Stimulated activated naive CD4-positive, alpha-beta T cell treated with Interleukin-2 at 50 U/mL for 16 hours (primary cell): Measurements from ENCODE around the gene PLAC9.

Source experiments
- DNase-seq: peaks from one replicate; lab custom pipeline; 2025; lab: John Stamatoyannopoulos, UW

The PLAC9 gene

GRCh38 chr10:80160361-80161320, 28.1 kb downstream of the PLAC9 start:
- DNase-seq: no peak

- no peak for DNase-seq
Measured at GRCh38 chr10:80161321-80162083, 29.0 kb downstream of the PLAC9 start.

- no peak for DNase-seq
Measured at GRCh38 chr10:80163741-80164341, 31.3 kb downstream of the PLAC9 start.

- DNase-seq: no peak
Measured at GRCh38 chr10:80164596-80164995, 32.1 kb downstream of the PLAC9 start.

- DNase-seq: no peak
Measured at GRCh38 chr10:80165173-80165572, 32.6 kb downstream of the PLAC9 start.

- no peak for DNase-seq
Measured at GRCh38 chr10:80166581-80167470, 34.3 kb downstream of the PLAC9 start.

GRCh38 chr10:80167471-80168161, 35.1 kb downstream of the PLAC9 start:
- no peak for DNase-seq

GRCh38 chr10:80168162-80168511, 35.6 kb downstream of the PLAC9 start:
- DNase-seq: no peak

GRCh38 chr10:80168679-80169380, 36.3 kb downstream of the PLAC9 start:
- DNase-seq: no peak

- no peak for DNase-seq
Measured at GRCh38 chr10:80170026-80170425, 37.5 kb downstream of the PLAC9 start.

- DNase-seq: no peak
Measured at GRCh38 chr10:80170641-80171040, 38.1 kb downstream of the PLAC9 start.

- no peak for DNase-seq
Measured at GRCh38 chr10:80171248-80171660, 38.7 kb downstream of the PLAC9 start.

- no peak for DNase-seq
Measured at GRCh38 chr10:80172896-80173295, 40.4 kb downstream of the PLAC9 start.

- no peak for DNase-seq
Measured at GRCh38 chr10:80173466-80173865, 40.9 kb downstream of the PLAC9 start.

GRCh38 chr10:80174641-80175395, 42.3 kb downstream of the PLAC9 start:
- DNase-seq: no peak

GRCh38 chr10:80176526-80176925, 44.0 kb downstream of the PLAC9 start:
- no peak for DNase-seq

- DNase-seq: no peak
Measured at GRCh38 chr10:80177781-80178636, 45.5 kb downstream of the PLAC9 start.

- DNase-seq: no peak
Measured at GRCh38 chr10:80182986-80183385, 50.5 kb downstream of the PLAC9 start.

- no peak for DNase-seq
Measured at GRCh38 chr10:80183436-80183835, 50.9 kb downstream of the PLAC9 start.
